GM23338 (cell line): ENCODE data around the gene SMARCA2.

ENCODE experiments used
- CREB1 ChIP-seq: fragments of 250-450 bp; sonication (Bioruptor Pico); IDR thresholded peaks from 2 replicates; pipeline ENCODE4 v1.5.0; 2020; ENCODE audit warnings: low read depth, mild to moderate bottlenecking, moderate library complexity
- EZH2 ChIP-seq: fragments of 200-600 bp; sonication (generic); IDR thresholded peaks from one replicate; pipeline ENCODE4 v1.8.0; 2017; ENCODE audit warnings: antibody characterized with exemption, mild to moderate bottlenecking, low read depth; ENCODE audit not compliant: unreplicated experiment
- EZH2phosphoT487 ChIP-seq: fragments of 200-600 bp; sonication (generic); IDR thresholded peaks from one replicate; pipeline ENCODE4 v1.8.1; 2018; ENCODE audit warnings: antibody characterized with exemption; ENCODE audit not compliant: unreplicated experiment
- JUNB ChIP-seq: IDR thresholded peaks from one replicate; pipeline ENCODE4 v1.6.1; 2016; ENCODE audit warnings: antibody characterized with exemption; ENCODE audit not compliant: unreplicated experiment
- NANOG ChIP-seq: IDR thresholded peaks from 2 replicates; pipeline ENCODE4 v1.6.1; 2016; ENCODE audit warnings: antibody characterized with exemption, borderline replicate concordance
- POLR2AphosphoS5 ChIP-seq: IDR thresholded peaks from 2 replicates; pipeline ENCODE4 v1.6.1; 2016; ENCODE audit warnings: antibody characterized with exemption, low read depth
- ZNF114 ChIP-seq: fragments of 250-450 bp; sonication (Bioruptor Pico); IDR thresholded peaks from 2 replicates; pipeline ENCODE4 v1.5.0; 2020; ENCODE audit warnings: mild to moderate bottlenecking, moderate library complexity
- ZNF331 ChIP-seq: fragments of 250-450 bp; sonication (Bioruptor Pico); IDR thresholded peaks from 2 replicates; pipeline ENCODE4 v1.5.0; 2020; ENCODE audit warnings: low read depth, mild to moderate bottlenecking, moderate library complexity
- TF ChIP-seq, protein P1 (sequence below): IDR thresholded peaks from one replicate; pipeline ENCODE4 v1.6.1; 2018; ENCODE audit warnings: antibody characterized with exemption; ENCODE audit not compliant: unreplicated experiment
- TF ChIP-seq, protein P2 (sequence below), 2 experiments: fragments of 200-600 bp in 1 of 2; sonication (generic) in 1 of 2; conservative IDR thresholded peaks; 2 replicates each; pipeline versions ENCODE4 v1.5.1 to v1.6.1; 2016 to 2017; ENCODE audit warnings: antibody characterized with exemption in 2 of 2, low read depth in 2 of 2, mild to moderate bottlenecking in 2 of 2, moderate library complexity in 1 of 2
- TF ChIP-seq, protein P3 (sequence below): IDR thresholded peaks from 2 replicates; pipeline ENCODE4 v1.6.1; 2016; ENCODE audit warnings: antibody characterized with exemption

DNA sequence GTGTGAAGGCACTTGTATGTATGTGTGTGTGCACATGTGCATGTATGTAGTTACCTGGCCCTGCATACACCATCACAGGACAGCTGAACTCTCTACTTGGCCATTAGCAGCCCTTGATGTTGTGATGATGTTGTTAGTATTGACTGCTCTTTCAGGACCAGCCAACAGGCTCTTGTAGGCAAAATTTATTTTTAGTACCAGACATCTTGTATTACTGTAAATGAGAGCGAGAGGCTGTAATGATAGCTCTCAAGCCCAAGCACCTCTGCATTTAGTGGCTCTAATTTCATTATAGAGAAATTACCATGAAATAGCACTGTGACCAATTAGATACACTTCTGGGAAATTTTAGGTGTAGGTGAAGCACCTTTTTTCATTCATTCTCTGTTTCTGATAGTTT is 158.0 kb downstream of the SMARCA2 start:
- TF ChIP-seq, protein P1, sequence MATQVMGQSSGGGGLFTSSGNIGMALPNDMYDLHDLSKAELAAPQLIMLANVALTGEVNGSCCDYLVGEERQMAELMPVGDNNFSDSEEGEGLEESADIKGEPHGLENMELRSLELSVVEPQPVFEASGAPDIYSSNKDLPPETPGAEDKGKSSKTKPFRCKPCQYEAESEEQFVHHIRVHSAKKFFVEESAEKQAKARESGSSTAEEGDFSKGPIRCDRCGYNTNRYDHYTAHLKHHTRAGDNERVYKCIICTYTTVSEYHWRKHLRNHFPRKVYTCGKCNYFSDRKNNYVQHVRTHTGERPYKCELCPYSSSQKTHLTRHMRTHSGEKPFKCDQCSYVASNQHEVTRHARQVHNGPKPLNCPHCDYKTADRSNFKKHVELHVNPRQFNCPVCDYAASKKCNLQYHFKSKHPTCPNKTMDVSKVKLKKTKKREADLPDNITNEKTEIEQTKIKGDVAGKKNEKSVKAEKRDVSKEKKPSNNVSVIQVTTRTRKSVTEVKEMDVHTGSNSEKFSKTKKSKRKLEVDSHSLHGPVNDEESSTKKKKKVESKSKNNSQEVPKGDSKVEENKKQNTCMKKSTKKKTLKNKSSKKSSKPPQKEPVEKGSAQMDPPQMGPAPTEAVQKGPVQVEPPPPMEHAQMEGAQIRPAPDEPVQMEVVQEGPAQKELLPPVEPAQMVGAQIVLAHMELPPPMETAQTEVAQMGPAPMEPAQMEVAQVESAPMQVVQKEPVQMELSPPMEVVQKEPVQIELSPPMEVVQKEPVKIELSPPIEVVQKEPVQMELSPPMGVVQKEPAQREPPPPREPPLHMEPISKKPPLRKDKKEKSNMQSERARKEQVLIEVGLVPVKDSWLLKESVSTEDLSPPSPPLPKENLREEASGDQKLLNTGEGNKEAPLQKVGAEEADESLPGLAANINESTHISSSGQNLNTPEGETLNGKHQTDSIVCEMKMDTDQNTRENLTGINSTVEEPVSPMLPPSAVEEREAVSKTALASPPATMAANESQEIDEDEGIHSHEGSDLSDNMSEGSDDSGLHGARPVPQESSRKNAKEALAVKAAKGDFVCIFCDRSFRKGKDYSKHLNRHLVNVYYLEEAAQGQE = no peak
- TF ChIP-seq, protein P2, sequence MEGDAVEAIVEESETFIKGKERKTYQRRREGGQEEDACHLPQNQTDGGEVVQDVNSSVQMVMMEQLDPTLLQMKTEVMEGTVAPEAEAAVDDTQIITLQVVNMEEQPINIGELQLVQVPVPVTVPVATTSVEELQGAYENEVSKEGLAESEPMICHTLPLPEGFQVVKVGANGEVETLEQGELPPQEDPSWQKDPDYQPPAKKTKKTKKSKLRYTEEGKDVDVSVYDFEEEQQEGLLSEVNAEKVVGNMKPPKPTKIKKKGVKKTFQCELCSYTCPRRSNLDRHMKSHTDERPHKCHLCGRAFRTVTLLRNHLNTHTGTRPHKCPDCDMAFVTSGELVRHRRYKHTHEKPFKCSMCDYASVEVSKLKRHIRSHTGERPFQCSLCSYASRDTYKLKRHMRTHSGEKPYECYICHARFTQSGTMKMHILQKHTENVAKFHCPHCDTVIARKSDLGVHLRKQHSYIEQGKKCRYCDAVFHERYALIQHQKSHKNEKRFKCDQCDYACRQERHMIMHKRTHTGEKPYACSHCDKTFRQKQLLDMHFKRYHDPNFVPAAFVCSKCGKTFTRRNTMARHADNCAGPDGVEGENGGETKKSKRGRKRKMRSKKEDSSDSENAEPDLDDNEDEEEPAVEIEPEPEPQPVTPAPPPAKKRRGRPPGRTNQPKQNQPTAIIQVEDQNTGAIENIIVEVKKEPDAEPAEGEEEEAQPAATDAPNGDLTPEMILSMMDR (conservative IDR thresholded peaks at IDR 0.05; ENCODE audit: low read depth in 2 of 2) = no peak
- TF ChIP-seq POLR2AphosphoS5 (no peak), EZH2phosphoT487 (no peak), CREB1 (CRISPR knock-in tag) (no peak), NANOG (no peak), EZH2 (no peak), JUNB (no peak), ZNF331 (no peak), ZNF114 (no peak)
- TF ChIP-seq, protein P3, sequence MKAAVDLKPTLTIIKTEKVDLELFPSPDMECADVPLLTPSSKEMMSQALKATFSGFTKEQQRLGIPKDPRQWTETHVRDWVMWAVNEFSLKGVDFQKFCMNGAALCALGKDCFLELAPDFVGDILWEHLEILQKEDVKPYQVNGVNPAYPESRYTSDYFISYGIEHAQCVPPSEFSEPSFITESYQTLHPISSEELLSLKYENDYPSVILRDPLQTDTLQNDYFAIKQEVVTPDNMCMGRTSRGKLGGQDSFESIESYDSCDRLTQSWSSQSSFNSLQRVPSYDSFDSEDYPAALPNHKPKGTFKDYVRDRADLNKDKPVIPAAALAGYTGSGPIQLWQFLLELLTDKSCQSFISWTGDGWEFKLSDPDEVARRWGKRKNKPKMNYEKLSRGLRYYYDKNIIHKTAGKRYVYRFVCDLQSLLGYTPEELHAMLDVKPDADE = no peak
